ENCODE results near the gene OR5B3.

DNA sequence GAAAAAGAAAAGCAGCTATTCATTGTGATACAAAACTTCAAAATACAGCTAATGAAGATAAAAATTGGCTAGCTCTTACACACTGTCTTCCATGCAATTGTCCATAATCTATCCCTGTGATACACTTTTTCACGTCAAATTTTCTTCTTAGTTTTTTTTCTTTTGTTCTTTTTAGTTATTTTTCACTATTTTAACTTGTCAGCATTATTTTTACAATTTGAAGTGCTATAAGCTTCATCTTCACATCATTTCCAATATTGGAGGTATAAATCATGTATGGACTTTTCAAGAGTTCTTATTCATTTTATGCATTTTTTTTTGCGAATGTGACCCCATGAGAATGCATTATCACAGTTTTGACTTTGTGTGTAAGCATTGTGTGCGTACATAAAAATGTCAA, 51.9 kb downstream of the OR5B3 start:
- TF ChIP-seq CTCF (IDR thresholded peaks at IDR 0.05) (no peak), EP300 (IDR thresholded peaks at IDR 0.05) (no peak), POLR2A (IDR thresholded peaks at IDR 0.05) (no peak), POLR2AphosphoS5 (IDR thresholded peaks at IDR 0.05) (no peak)

Measured in gastroesophageal sphincter (tissue), 3 donors.